GM19463 (cell line): ENCODE results near the gene DCTD.
"Not testable (repeated sequence)": the region's sequence is repeated elsewhere in the genome, so short reads cannot be mapped to it uniquely, and the experiment has no call there.

ENCODE experiments used
- ATAC-seq: cut with Tn5 transposase; IDR thresholded peaks from one replicate; pipeline ENCODE4 v1.9.1; 2021; ENCODE audit warnings: mild to moderate bottlenecking, moderate library complexity; ENCODE audit not compliant: unreplicated experiment

Gene DCTD

DNA sequence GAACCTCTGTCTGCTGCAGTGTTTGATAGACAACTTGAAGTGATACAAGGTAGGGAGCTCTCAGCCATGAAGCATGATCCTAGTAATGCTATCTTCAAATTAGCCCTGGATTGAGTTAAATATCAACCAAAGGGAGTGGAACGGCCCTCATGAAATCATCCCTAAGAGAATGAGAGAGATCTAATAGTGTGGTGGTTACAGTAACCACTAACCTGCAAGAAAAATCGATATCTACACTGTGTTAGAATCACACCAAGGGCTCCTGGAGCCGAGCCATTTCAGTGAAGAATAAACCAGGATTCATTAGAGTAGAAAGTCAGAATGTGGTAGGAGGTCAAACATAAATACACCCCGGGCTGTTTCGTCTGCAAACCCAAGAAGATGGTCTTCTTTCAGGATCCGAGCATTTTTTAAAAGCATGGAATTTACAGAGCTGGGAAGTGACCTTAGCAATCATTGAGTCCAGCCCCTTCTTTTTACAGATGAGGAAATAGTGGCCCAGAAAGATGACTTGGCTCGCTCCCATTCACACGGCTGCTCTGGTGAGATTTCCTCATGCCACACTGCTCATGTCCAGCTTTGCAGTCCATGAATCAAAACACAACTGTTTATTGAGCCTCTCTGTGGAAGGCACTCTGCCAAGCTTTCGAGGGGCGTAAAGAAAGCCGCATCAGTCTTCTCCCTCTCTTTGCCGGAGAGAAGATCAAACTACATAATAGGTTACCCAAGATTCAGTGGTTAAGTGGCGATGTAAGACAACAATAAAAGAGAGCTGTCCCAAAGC, 5.5 kb upstream of the DCTD start:
- ATAC-seq = no peak

DNA sequence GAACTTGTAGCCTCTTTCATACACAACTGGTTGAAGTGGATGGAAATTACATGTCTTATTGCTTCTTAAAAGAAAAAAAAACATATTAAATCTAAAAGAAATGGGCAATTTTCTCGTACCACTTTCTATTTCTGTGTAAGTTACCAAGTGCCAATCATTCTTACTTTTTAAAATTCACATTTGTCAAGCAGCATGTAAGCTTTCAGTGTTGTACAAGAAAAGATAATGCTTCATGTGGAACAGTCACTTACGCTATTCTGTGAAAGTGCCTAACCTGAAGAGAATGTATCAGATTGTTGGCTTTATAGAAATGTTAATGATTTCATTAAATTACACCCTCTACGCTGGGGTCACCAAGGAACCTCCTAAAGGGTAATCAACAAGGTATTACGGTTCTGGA, 4.4 kb upstream of the DCTD start:
- no peak for ATAC-seq

DNA sequence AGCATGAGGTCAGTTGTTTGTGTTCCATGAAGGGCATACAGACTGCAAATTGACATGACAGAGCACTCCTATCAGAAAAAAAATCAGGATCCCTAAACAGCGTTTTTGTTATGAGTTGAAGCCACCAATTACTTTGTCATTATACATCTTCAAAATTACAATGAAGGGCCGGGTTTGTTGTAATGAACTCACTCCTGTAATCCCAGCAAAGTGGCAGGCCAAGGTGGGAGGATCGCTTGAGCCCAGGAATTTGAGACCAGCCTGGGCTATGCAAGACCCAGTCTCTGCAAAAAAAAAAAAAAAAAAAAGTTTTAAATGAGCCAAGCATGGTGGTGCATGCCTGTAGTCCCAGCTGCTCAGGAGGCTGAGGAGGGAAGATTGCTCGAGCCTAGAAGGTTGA, 3.5 kb upstream of the DCTD start:
- ATAC-seq = no peak

GRCh38 chr4:182918791-182919302, 1.7 kb upstream of the DCTD start:
- peak; percentile 20 for ATAC-seq

- ATAC-seq = peak; percentile 6
Observed at GRCh38 chr4:182918044-182918607, 940 bp upstream of the DCTD start.

- peak; percentile 17 for ATAC-seq
Observed at GRCh38 chr4:182916483-182917181, 554 bp downstream of the DCTD start.

DNA sequence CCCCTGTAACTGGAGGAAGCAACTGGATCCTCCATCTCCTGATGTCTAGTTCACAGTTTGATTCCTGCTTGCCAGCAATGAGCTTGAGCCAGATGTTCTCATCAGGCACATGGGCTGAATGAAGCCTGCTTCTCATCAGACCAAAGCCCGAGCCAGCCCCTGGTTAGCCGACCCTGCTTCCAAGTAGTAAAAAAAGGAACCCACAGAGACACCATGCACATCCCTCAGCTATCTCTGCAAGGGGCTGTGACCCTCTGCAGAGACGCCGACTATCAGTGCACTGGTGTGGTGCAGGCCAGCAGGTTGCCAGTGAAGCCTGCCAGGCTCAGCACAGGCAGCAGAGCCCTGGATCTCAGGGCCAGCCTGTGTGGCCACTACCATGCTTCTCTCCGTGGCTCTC, 2.8 kb downstream of the DCTD start:
- ATAC-seq = no peak

- ATAC-seq = no peak
Observed at GRCh38 chr4:182913621-182914020, 3.6 kb downstream of the DCTD start.

GRCh38 chr4:182913036-182913435, 4.2 kb downstream of the DCTD start:
- ATAC-seq = no peak

DNA sequence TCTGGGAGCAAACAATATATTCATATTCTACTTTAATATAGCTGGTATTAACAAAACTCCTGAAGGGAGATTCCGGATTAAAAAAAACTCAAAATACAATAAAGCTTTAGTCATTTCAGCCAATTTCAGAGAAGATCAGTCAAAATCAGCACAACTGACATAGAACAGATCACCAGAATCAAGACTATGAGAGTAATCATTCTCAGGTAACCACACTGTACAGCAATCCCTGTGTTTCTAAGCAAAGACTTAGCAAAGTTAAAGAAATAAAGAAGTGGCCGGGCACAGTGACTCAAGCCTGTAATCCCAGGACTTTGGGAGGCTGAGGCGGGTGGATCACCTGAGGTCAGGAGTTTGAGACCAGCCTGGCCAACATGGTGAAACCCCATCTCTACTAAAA, 9.1 kb downstream of the DCTD start:
- ATAC-seq = no peak

DNA sequence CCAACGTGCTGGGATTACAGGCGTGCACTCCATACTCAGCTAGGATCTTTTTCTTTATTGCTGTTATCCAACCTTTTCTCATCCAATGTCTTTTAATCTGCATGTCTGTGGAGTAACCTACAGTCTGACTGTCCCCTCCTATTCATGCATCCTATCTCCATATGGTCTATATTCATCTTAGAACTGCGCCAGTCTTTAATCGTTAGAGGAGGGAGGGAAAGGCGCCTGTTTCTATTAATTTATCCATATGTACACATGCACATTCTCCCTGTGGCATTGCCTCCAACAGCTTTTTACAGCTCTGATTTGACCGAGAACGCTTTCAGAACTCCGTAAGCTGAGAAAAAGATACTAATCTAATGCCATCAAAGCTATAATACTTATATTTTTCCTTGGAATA, 9.8 kb downstream of the DCTD start:
- no peak for ATAC-seq

GRCh38 chr4:182906786-182907185, 10.4 kb downstream of the DCTD start:
- no peak for ATAC-seq

DNA sequence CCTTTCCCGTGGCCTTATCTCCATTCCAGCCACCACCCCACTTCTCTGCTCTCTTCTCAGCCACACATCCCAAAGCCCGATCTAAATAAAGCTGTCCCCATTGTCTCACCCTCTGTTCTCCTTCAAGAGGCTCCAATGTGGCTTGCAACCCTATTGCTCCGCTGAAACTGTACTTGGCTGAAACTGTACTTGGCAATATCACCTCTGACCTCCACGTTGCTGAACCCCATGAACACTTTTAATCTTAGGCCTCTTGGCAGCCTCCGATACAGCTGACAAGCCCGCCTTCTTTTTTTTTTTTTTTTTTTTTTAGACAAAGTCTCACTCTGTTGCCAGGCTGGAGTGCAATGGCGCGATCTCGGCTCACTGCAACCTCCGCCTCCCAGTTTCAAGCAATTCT, 12.1 kb downstream of the DCTD start:
- no peak for ATAC-seq

- ATAC-seq = no peak
Observed at GRCh38 chr4:182904211-182904761, 12.9 kb downstream of the DCTD start.

DNA sequence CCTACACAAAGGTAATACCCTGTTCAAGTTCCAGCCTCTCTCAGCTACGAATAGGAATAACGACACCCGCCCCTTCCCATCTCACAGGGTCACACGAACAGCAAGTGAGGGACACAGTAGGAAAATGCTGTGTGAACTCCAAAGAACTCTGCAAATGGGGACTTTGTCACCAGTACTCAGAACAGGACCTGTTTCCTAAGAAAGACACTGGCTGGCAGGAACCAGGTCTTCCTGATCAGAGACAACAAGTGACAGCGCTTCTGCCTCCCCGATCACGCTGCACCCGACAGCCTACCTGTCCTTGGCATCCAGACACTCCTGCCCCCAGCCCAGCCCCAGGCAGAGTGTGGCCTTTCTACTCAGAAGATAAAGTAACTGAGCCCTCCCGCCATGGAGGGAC, 14.2 kb downstream of the DCTD start:
- ATAC-seq = no peak

GRCh38 chr4:182901337-182901736, 15.8 kb downstream of the DCTD start:
- no peak for ATAC-seq

DNA sequence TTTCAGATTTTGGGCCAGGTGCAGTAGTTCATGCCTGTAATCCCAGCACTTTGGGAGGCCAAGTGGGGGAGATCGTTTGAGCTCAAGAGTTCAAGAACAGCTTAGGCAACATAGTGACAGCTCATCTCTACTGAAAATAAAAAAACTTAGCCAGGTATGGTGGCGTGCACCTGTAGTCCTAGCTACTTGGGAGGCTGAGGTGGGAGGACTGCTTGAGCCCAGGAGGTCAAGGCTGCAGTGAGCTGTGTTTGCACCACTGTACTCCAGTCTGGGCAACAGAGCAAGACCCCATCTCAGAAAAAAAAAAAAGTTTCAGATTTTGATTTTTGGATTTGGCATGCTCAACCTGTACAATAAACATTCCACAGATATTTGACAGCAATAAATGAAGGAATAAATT, 17.2 kb downstream of the DCTD start:
- ATAC-seq = not testable (repeated sequence)

GRCh38 chr4:182898479-182898799, 18.7 kb downstream of the DCTD start:
- ATAC-seq = no peak

GRCh38 chr4:182897601-182898478, 19.3 kb downstream of the DCTD start:
- ATAC-seq = no peak

DNA sequence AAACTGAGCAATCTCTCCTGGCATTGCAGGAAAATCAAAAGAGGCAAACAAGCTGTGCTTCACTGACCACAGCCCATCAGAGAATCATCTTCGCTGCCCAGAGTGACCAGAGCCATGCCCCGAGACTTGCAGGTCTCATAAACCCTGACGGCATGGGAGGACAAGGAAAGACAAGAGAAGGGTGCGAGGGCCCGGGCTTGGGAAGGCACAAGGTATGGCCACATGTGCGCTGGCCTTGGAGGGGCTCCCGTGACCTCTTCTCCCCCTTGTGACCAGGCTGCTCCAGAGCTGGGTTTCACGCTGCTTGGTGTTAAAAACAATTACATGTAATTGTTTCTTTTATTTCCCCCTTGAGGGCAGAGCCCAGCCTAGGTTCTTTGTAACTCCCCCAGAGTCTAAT, 20.8 kb downstream of the DCTD start:
- ATAC-seq = no peak

DNA sequence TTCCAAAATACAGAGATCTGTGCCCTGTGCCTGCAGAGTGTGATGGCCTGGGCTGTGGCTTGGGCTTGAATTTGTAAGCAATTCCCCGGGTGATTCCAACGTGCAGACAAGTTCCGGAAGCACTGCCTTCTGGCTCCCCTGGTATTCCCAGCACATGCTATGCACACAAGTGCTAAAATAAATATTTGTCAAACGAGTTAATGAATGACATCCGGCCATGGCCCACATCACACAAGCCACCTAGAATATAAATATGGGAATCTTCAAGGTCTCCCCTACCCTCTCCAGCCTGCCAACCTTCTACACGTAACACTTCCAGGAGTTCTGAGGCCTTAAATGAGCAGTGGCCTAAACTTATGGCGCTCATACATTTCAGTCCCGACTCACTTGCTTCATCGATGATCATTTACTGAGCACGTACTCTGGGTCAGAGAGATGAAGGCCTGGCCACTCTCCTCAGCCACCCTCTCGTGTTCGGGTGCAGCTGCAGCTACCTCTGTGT, 21.3 kb downstream of the DCTD start:
- no peak for ATAC-seq
